ENCODE data around the gene ADD1. TPM values are rescaled to one million over a fixed set of nuclear protein-coding genes. Genes with fewer than 3 reads are reported as not detected.

Gene ADD1
- total RNA-seq, 4 donors from 2014 or later, result 290 to 470 (median 372) TPM

GRCh38 chr4:2827071-2827873 lies 16.4 kb upstream of the ADD1 start:
- H3K36me3 ChIP-seq, result peaks cover 0 to 94% (median 0%) of the 10 kb centered on the region in 3 donors

GRCh38 chr4:2827874-2828751 lies 15.5 kb upstream of the ADD1 start:
- peaks cover 0 to 94% (median 0%) of the 10 kb centered on the region in 3 donors for H3K36me3 ChIP-seq
- H3K9me3 ChIP-seq, result no peaks in the 10 kb centered on the region
- H3K27me3 ChIP-seq, result no peaks in the 10 kb centered on the region
- no peak for TF ChIP-seq CTCF (IDR thresholded peaks at IDR 0.05)
- TF ChIP-seq POLR2A (IDR thresholded peaks at IDR 0.05), result no peak
- no peak overlapping the region for H3K4me3 ChIP-seq
- H3K4me1 ChIP-seq, result peaks cover 0 to 5% (median 2%) of the 10 kb centered on the region in 4 donors
- DNase-seq, result peak in 1 of 3 donors; percentile 40
- no peak overlapping the region for H3K27ac ChIP-seq

More at GRCh38 chr4:2827071-2827873, 16.4 kb upstream of the ADD1 start:
- H3K27me3 ChIP-seq, result no peaks in the 10 kb centered on the region
- TF ChIP-seq CTCF (IDR thresholded peaks at IDR 0.05) (no peak), POLR2A (IDR thresholded peaks at IDR 0.05) (no peak)
- no peak overlapping the region for H3K4me3 ChIP-seq
- no peaks in the 10 kb centered on the region for H3K9me3 ChIP-seq
- H3K4me1 ChIP-seq, result peaks cover 0 to 9% (median 0%) of the 10 kb centered on the region in 4 donors
- no peak overlapping the region for H3K27ac ChIP-seq
- peak in 1 of 3 donors; percentile 40 for DNase-seq

- no peaks in the 10 kb centered on the region for H3K27me3 ChIP-seq
- peaks cover 0 to 4% (median 0%) of the 10 kb centered on the region in 4 donors for H3K4me1 ChIP-seq
- DNase-seq, result no peak
- H3K36me3 ChIP-seq, result peaks cover 0 to 94% (median 0%) of the 10 kb centered on the region in 3 donors
- no peaks in the 10 kb centered on the region for H3K9me3 ChIP-seq
- no peak overlapping the region for H3K4me3 ChIP-seq
- H3K27ac ChIP-seq, result no peak overlapping the region
- no peak for TF ChIP-seq POLR2A (IDR thresholded peaks at IDR 0.05)
- no peak for TF ChIP-seq CTCF (IDR thresholded peaks at IDR 0.05)
Measured at GRCh38 chr4:2828758-2829181, 14.9 kb upstream of the ADD1 start.

- peak in 1 of 3 donors; percentile 38 for DNase-seq
Measured at GRCh38 chr4:2829321-2829932, 14.2 kb upstream of the ADD1 start.

More at GRCh38 chr4:2829321-2829932, 14.2 kb upstream of the ADD1 start:
- H3K4me1 ChIP-seq, result peaks cover 0 to 5% (median 2%) of the 10 kb centered on the region in 4 donors
- no peak overlapping the region for H3K4me3 ChIP-seq
- H3K9me3 ChIP-seq, result no peaks in the 10 kb centered on the region
- no peaks in the 10 kb centered on the region for H3K27me3 ChIP-seq
- TF ChIP-seq CTCF (IDR thresholded peaks at IDR 0.05) (no peak), POLR2A (IDR thresholded peaks at IDR 0.05) (no peak)
- H3K27ac ChIP-seq, result no peak overlapping the region
- peaks cover 0 to 94% (median 0%) of the 10 kb centered on the region in 3 donors for H3K36me3 ChIP-seq
